Fibroblast of peridontal ligament (primary cell): Measurements from ENCODE around the gene ANO5.

Source experiments
- DNase-seq: peaks from one replicate; pipeline ENCODE4 v3.0.0-alpha.2; 2010; ENCODE audit errors: extremely low read depth

ANO5 gene, protein sequence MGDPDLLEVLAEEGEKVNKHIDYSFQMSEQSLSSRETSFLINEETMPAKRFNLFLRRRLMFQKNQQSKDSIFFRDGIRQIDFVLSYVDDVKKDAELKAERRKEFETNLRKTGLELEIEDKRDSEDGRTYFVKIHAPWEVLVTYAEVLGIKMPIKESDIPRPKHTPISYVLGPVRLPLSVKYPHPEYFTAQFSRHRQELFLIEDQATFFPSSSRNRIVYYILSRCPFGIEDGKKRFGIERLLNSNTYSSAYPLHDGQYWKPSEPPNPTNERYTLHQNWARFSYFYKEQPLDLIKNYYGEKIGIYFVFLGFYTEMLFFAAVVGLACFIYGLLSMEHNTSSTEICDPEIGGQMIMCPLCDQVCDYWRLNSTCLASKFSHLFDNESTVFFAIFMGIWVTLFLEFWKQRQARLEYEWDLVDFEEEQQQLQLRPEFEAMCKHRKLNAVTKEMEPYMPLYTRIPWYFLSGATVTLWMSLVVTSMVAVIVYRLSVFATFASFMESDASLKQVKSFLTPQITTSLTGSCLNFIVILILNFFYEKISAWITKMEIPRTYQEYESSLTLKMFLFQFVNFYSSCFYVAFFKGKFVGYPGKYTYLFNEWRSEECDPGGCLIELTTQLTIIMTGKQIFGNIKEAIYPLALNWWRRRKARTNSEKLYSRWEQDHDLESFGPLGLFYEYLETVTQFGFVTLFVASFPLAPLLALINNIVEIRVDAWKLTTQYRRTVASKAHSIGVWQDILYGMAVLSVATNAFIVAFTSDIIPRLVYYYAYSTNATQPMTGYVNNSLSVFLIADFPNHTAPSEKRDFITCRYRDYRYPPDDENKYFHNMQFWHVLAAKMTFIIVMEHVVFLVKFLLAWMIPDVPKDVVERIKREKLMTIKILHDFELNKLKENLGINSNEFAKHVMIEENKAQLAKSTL

DNA sequence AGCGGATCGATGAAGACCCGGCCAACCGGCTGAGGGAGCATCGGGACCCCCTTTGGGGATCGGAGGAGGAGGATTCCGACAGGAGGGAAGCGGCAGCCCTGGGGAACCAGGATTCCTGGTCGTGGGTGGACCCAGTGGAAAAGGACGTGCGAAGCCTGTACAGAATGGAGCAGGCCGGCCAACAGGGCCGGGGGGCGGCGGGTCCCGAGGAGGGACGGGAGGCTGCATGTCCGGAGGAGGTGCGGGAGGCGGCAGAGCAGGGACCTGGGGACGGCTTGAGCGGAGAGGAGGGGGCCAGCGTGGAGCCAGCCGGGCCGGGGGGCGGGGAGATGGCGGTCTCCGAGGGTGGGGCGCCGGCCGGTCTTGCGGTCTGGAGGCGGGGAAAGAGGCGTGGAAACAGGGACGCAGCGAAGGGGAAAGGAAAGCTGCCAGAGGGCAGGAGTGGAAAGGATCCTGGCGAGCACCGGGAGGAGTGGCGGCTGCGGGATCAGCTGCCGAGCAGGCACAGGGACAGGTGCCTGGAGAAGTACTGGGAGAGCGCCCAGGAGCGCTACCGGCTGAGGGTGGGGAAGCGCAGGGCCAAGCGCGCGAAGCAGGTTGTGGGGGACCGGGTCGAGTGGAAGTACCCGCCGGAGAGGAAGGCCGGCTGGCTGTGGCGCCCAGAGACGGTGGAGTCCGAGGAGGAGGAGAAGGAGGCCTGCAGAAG, at the start of gene ANO5:
Gene ANO5 (plus strand): TSS at position 444 of the 706 bp plus-strand sequence. CDS start 408 bp downstream, outside the sequence.
- DNase-seq = no peak

DNA sequence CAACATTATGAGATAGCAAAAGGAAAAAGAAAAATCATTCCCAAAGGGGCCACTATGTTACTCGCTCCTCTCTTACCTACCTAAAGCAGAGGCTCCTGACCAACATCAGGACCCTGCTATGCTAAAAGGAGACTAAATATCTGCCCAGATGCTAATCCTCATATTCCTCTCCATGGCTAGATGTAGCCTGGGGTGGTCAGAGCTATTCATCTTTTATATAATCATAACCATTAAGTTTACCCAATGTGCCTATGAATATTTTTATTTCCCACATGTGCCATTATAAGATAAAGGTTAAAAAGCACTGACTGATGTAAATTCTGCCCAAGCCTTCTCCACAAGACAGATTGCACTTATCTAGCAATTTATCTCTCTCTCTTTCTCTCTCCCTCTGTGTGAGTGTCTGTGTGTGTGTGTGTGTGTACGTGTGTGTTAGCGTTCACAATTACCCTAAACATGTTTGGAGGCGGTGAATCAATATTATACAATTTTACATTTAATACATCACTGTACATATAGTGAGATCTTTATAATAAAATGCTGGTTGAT, 41.2 kb upstream of the ANO5 start:
- DNase-seq = no peak

- DNase-seq = no peak
These were observed 35.4 kb upstream of the ANO5 start for GRCh38 chr11:22157531-22157930.

DNA sequence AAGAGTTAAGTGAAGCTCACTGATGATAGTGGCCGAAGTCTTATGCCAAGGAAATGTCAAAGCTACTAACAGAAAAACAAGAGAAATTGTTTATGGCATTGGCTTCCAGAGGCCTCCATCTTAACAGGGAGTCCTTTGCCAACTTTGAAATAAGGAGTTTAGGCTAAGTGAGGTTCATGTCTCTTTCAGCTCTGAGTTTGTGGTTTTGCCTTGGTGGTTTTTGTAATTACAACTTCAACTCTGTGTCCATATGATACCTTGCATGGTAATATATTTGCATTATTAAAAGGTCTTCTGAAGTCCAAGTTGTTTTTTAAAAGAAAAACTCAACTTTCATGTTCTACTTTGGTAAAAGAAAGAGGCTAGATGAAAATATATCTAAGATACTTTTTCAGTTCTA, 31.4 kb upstream of the ANO5 start:
- no peak for DNase-seq

DNA sequence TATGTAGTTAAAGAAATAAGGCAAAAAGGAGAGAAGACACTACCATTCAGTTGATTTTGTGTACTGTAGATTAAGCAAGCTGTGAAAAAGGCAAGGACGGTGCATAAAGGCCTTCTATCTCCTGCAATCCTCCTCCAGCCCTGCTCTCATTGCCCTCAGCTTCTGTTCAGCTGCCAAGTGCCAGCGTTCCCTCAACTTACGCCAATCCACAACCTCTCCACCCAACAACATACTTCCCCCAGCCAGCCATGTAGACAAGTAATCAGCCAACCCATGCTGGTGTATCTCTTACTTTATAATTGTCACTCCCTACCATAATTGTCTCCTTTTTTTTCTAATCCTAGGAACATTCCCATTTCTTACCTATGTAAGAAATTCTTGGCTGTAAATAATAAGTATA, 30.1 kb upstream of the ANO5 start:
- DNase-seq = no peak

- no peak for DNase-seq
These were observed 29.5 kb upstream of the ANO5 start for GRCh38 chr11:22163394-22163797.

DNA sequence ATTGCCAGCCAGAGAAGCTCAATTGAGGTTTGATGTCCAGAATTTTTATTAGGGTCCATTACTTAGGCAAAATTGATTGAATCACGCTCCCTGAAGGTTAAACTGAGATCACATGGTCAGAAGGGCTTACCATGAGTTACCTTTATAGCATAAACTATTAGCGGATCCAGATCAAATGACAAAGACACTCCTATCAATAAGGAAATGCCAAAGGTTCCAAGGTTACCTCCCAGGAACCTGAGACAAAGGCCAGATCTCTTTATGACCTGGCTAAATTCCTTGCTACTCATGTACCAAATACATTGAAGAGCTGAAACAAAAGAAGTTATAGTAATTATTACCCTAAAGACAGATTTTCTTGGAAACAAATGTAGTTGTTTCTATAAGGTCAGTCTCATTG, 27.8 kb upstream of the ANO5 start:
- DNase-seq = no peak

DNA sequence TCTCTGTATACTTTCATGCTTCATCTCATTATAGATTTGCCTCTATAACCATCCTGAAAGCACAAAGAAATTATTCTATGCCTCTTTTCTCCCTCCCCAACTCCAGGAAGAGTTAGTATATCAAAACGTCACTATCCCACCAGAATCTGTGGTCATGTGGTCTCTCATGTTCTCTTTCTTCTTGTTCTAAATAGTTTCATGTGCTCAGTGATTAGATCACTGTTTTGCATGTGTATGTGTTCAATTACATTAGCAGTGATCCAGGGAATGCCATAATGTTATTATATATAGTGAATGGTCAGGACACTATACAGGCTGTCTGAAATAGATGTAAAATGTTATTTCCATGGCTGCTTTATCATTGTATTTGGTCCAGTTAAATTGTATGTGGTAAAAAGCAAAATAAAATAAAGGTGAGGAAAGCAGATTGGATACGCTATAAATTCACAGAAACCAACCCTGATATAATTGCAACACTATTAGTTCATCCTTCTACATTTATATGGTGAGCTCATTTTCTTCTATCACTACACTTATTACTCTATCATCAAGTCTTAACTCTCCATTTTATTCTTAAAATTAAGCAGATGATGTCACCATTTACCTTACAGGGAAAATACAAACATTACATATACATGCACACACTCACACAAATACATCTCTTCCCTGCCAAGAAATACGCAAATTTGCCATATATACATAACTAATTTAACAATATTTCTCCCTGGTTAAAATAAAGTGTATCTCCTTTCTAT, 26.9 kb upstream of the ANO5 start:
- DNase-seq = no peak

DNA sequence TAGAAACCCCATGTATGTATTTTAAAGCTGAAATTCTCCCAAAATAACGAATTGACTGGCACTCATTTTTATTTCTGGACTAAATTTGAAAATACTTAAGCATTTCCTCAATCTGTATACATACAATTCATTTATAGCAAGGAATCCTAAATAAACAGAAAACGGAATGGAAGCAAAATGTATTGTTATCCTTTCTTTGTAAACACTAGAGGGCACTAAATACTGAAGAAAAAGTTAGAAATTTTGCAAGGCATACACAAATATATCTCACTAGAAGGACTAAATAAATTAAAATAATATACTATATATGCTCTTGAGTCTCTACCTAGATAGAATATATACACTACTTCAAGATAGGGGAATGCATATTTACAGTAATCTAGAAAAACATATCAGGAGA, 23.1 kb upstream of the ANO5 start:
- no peak for DNase-seq

- DNase-seq = no peak
These were observed 19.4 kb upstream of the ANO5 start for GRCh38 chr11:22173532-22173931.

- DNase-seq = no peak
These were observed 15.7 kb upstream of the ANO5 start for GRCh38 chr11:22177186-22177585.

GRCh38 chr11:22179626-22180025, 13.3 kb upstream of the ANO5 start:
- no peak for DNase-seq

DNA sequence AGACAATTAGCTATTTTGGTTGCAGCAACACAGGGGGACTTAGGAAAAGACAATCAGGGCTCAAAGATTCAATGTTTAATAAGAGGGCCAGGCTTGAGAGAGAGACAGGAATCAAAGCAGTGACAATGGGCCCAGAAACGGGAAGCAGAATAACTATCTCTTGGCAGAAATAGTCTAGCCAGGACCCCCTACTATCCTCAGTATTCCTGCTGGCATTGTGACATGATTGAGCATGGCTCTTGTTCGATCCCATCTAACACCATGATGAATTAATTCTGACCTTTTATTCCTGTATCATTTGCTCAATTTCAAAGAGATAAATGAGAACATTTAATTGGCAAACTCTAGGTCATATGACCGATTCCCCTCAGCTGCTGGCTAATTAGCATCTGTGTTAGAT, 12.8 kb upstream of the ANO5 start:
- no peak for DNase-seq

DNA sequence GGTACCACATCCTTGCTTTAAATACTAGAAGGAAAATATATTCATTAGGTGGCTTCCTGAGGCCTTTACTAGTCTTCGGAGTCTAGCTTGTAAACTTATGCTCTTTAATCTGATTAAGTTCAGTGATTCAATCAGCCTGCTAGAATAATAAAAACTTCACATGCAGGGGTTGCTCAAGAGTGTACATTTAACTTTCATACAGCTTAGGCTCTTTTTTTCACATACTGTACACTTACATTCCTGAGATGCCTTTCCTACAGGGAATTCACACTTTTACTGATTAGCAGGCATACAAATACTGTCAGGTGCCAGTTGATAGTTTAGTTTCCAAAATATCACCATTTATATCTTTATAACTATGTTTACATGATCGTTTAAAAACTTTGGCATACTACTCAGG, 3.2 kb upstream of the ANO5 start:
- DNase-seq = no peak

- DNase-seq = no peak
These were observed 1.9 kb upstream of the ANO5 start for GRCh38 chr11:22190827-22191463.

DNA sequence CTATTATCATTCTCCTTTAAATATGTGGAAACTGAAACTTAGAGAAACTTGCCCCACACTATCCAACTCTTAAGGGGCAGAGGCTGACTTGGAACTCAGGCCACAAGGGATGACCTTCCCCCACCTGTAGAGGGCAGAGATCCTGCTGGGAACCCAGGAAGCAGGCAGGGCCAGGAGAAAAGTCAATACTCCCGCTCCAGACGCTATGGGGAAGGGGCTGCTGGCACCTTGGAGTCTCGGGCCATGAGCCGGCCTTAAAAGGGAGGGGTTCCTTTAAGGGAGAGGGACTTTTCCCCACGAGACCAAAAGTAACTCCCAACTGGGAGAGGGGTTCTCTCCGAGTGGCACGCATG, 620 bp upstream of the ANO5 start:
- no peak for DNase-seq

DNA sequence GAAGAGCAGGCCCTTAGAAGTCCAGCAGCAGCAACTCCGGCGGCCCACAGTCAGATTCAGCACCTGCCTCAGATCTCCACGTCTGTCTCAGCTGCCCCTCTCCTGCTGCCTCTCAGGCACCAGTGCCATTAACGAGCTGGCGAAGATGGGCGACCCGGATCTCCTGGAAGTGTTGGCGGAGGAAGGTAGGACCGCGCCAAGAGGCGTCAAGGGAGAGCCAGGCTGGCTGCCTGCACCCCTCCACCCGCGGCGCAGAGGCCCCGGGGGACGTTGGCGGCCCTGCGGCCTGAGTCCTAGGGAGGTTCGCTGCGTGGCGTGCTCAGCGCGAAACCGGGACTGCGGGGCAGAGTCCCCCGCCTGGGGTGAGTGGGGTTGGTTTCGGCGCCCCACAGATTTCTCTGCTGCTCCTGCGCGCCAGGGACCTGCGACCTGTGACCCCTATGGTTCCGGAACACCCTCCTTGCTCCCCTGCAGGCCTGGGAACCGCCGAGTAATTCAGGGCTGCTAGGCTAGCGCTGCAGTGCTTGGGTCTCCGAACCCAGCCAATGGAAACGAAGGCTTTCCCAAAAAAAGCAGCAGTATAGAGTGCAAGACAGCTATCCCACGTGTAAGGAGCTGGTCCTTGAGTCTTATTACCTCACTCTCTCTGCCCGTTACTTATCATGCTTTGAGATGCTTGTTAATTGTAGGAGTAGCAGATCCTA, 615 bp downstream of the ANO5 start:
- no peak for DNase-seq

DNA sequence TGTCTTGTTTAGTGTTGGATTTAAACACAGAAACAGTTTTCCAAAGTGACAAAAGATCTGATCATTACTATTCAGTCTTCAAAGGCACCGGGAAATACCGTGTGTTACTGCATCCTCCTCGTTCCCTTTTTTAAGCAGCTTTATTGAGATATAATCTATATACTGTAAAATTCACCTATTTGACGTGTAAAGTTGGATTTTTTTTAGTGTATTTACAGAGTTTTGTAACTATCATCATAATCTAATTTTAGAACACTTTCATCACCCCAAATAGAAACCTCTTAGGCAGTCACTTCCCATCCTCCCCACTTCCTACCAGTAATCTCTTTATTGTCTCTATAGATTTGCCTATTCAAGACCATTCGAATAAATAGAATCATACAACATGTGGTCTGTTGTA, 1.4 kb downstream of the ANO5 start:
- no peak for DNase-seq

GRCh38 chr11:22194907-22195306, 2.0 kb downstream of the ANO5 start:
- no peak for DNase-seq
